GM10266 (cell line): ENCODE results near the gene MTMR1.

Experiments used
- DNase-seq: peaks from one replicate; pipeline ENCODE4 v3.0.0; 2012; ENCODE audit errors: extremely low spot score
- TF ChIP-seq, protein P1 (sequence below): IDR thresholded peaks from 2 replicates; pipeline ENCODE4 v1.5.1; 2012; ENCODE audit warnings: mild to moderate bottlenecking, low read depth; ENCODE audit not compliant: control insufficient read depth, insufficient read depth; ENCODE audit errors: missing control alignments

The MTMR1 gene

DNA sequence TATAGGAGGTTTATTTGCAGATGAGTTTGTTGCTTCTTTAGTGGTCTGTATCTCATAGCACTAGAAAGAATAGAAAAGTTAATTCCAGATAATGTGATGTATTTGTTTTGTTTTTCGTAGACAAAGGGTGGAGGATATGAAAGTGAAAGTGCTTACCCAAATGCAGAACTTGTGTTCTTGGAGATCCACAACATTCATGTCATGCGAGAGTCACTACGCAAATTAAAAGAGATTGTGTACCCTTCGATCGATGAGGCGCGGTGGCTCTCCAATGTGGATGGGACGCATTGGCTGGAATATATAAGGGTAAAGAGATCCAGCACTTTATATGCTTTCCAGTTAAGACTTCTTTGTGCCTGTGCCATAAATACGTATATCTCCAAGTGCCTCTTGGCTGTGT lies 43.3 kb downstream of the MTMR1 start:
- DNase-seq, result no peak
- TF ChIP-seq, protein P1, sequence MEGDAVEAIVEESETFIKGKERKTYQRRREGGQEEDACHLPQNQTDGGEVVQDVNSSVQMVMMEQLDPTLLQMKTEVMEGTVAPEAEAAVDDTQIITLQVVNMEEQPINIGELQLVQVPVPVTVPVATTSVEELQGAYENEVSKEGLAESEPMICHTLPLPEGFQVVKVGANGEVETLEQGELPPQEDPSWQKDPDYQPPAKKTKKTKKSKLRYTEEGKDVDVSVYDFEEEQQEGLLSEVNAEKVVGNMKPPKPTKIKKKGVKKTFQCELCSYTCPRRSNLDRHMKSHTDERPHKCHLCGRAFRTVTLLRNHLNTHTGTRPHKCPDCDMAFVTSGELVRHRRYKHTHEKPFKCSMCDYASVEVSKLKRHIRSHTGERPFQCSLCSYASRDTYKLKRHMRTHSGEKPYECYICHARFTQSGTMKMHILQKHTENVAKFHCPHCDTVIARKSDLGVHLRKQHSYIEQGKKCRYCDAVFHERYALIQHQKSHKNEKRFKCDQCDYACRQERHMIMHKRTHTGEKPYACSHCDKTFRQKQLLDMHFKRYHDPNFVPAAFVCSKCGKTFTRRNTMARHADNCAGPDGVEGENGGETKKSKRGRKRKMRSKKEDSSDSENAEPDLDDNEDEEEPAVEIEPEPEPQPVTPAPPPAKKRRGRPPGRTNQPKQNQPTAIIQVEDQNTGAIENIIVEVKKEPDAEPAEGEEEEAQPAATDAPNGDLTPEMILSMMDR, result no peak

DNA sequence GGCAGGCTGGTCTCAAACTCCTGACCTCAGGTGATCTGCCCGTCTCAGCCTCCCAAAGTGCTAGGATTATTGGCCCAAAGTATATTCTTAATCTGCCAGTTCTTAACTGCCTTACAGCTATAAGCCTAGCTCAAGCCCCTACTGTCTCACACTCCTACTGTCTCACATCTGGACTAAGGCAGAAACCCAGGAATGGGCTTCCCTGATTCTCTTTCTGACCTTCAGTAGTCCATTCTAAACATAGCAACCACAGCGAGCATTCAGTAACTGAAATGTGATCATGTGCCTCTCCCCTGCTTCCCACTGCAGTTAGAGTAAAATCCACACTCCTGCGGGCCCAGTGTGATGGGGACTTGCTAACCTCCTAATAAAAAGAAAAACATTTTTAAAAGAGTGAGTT lies 58.9 kb downstream of the MTMR1 start:
- DNase-seq, result no peak

GRCh38 chrX:150753357-150753756 lies 60.2 kb downstream of the MTMR1 start:
- DNase-seq, result no peak
- TF ChIP-seq, protein P1, result no peak

More for the DNA sequence above, 58.9 kb downstream of the MTMR1 start:
- TF ChIP-seq, protein P1, result no peak

DNA sequence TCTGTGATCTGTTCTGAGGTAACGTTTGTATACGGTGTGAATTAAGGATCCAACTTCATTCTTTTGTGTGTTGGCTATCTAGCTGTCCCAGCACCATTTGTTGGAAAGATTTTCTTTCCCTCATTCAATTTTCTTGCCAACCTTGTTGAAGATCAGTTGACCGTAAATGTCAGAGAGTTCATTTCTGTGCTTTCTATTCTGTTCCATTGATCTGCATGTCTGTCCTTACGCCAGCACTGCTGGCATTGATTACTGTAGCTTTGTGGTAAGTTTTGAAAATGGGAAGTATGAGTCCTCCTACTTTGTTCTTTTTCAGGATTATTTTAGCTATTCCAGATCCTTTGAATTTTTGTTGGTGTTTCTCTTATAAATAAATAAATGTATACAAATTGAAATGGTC lies 60.8 kb downstream of the MTMR1 start:
- DNase-seq, result no peak
- TF ChIP-seq, protein P1, result no peak

DNA sequence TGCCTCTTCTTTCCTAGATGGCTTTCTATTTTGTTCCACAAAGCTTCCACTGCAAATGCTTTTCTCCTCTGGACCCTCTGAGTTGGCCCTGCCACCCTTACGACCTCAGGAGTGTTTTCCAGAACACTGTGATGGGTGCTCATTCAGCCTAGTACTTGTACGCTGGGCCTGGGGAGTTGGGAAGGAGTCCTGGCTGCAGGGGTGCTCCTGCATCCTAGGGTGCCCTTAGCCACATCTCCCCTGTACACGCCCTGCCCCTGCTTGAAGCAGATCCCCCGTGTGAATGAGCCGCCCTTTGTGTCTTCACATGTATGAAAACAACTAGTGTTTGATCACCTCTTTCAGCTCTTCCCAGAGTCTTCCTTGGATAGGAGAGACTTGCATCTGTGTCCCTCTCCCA lies 64.2 kb downstream of the MTMR1 start:
- TF ChIP-seq, protein P1, result no peak
- no peak for DNase-seq

DNA sequence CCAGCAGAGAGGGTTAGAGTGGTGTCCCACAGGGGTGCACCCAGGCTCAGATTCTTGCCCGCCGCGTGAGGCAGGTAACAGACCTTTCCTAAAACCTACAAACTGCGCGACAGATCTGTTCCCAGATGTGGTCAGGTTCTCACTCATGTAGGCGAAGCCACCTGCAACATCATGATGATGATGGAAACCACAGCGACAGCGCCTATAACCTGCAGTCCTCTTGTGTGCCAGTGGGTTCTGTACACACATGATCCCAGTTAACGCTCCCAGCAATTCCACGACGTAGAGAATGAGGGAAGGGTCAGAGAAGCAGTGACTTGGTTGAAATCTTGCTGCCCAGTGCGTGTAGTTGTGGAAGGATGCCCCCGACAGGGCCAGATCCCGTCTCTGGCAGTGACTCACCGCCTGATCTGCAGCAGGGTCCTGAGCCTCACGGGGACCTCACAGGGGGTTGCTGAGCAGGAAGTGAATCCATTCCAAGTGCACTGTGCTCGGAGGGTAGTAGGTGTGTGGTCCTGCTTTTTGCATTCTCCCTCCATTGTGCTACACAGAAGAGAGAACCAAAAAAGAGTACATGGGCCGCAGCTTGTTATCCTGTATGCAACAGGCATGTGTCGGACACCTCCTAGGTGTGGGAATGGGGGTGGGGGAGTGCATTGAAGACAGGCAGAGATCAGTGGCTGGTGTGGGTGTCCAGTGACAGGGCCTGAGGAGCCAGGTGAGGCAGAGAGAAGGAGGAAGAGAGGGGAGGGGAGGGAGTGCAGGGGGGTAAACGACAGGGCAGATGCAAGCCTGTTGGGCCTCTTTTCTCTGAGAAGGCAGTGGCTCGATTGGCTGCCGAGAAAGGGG lies 66.6 kb downstream of the MTMR1 start:
- DNase-seq, result no peak
- TF ChIP-seq, protein P1, result no peak

DNA sequence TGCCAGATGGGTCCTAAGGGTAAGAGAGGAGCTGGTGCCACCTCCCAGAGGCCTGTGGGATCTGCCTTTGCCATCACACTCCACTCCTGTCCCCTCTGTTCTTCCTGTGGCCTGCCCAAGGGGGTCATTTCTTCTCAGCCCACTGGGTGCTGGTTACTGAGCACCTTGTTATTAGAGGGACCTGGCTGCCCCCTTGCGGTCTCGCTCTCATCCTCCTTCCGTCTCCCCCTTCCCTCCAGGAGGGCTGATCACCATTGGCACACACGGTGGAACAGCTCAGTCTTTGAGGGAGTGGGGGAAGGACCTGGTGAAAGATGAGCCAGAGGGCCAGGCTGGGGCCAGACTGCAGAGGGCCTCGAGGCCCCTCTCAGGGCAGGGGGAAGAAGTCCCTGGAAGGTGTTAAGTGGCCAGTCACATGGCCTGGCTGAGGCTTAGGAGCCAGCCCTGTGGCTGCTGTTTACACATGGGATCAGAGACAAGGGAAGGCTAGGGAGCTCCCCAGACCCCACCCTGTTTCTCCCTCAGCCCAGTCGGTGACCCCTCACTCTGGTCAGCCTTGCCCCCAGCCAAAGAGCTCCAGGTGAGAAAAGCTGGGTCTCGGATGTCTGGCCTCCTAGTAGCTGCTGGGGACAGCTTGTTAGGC lies 68.1 kb downstream of the MTMR1 start:
- DNase-seq, result no peak
- TF ChIP-seq, protein P1, result no peak
